ENCODE results near the gene MAGI2.

The MAGI2 gene

GRCh38 chr7:78066599-78066998, 1386.9 kb downstream of the MAGI2 start:
- no peaks in the 10 kb centered on the region for H3K9me3 ChIP-seq (replicated peaks in 1 of 2; ENCODE audit: control insufficient read depth in 2 of 2, insufficient read depth in 1 of 2, low read depth in 1 of 2, low read length in 2 of 2)

GRCh38 chr7:78063758-78064157, 1389.7 kb downstream of the MAGI2 start:
- Histone ChIP-seq H3K14ac (ENCODE audit: low read length) (no peak overlapping the region), H4K8ac (ENCODE audit: low read depth, low read length) (no peak overlapping the region), H3K18ac (ENCODE audit: low read length) (no peak overlapping the region), H3K9me3 (replicated peaks in 1 of 2; ENCODE audit: control insufficient read depth in 2 of 2, insufficient read depth in 1 of 2, low read depth in 1 of 2, low read length in 2 of 2) (no peaks in the 10 kb centered on the region), H3K27me3 (ENCODE audit: control insufficient read depth in 3 of 3, insufficient read depth in 3 of 3, low read depth in 1 of 3, low read length in 3 of 3) (no peaks in the 10 kb centered on the region), H2AK5ac (ENCODE audit: low read depth, low read length) (no peak overlapping the region), H3K4ac (ENCODE audit: low read length) (no peak overlapping the region), H3K79me1 (ENCODE audit: low read depth, low read length) (no peaks in the 10 kb centered on the region), H3K9ac (ENCODE audit: low read depth, low read length, poor library complexity) (no peak overlapping the region), H3K36me3 (replicated peaks in 1 of 2; ENCODE audit: control insufficient read depth in 2 of 2, insufficient read depth in 2 of 2, low read length in 2 of 2) (no peaks in the 10 kb centered on the region), H3K4me1 (ENCODE audit: control insufficient read depth in 2 of 2, insufficient read depth in 1 of 2, low read depth in 1 of 2, low read length in 2 of 2) (no peaks in the 10 kb centered on the region), H2AFZ (ENCODE audit: low read length) (no peak overlapping the region), H3K4me3 (ENCODE audit: low read length in 2 of 2) (no peak overlapping the region), H2BK5ac (ENCODE audit: low read length) (no peak overlapping the region), H3K4me2 (ENCODE audit: insufficient read depth, low read length, poor library complexity, severe bottlenecking) (no peak overlapping the region), H2BK15ac (ENCODE audit: low read length) (no peak overlapping the region), H2BK120ac (ENCODE audit: low read depth, low read length) (no peak overlapping the region), H3K23ac (ENCODE audit: low read depth, low read length, poor library complexity) (no peak overlapping the region), H2BK12ac (ENCODE audit: low read length) (no peak overlapping the region), H4K91ac (ENCODE audit: low read depth, low read length, poor library complexity) (no peak overlapping the region), H3K27ac (replicated peaks; ENCODE audit: low read length) (no peak overlapping the region)
- no peak for DNase-seq (ENCODE audit: low spot score)

More at GRCh38 chr7:78066599-78066998, 1386.9 kb downstream of the MAGI2 start:
- Histone ChIP-seq H3K4me2 (ENCODE audit: insufficient read depth, low read length, poor library complexity, severe bottlenecking) (no peak overlapping the region), H4K8ac (ENCODE audit: low read depth, low read length) (no peak overlapping the region), H3K27ac (replicated peaks; ENCODE audit: low read length) (no peak overlapping the region), H2AK5ac (ENCODE audit: low read depth, low read length) (no peak overlapping the region), H4K91ac (ENCODE audit: low read depth, low read length, poor library complexity) (no peak overlapping the region), H3K36me3 (replicated peaks in 1 of 2; ENCODE audit: control insufficient read depth in 2 of 2, insufficient read depth in 2 of 2, low read length in 2 of 2) (no peaks in the 10 kb centered on the region), H3K18ac (ENCODE audit: low read length) (no peak overlapping the region), H3K14ac (ENCODE audit: low read length) (no peak overlapping the region), H3K23ac (ENCODE audit: low read depth, low read length, poor library complexity) (no peak overlapping the region), H3K79me1 (ENCODE audit: low read depth, low read length) (no peaks in the 10 kb centered on the region), H2BK5ac (ENCODE audit: low read length) (no peak overlapping the region), H2AFZ (ENCODE audit: low read length) (no peak overlapping the region), H3K4me1 (ENCODE audit: control insufficient read depth in 2 of 2, insufficient read depth in 1 of 2, low read depth in 1 of 2, low read length in 2 of 2) (no peaks in the 10 kb centered on the region), H3K27me3 (ENCODE audit: control insufficient read depth in 3 of 3, insufficient read depth in 3 of 3, low read depth in 1 of 3, low read length in 3 of 3) (no peaks in the 10 kb centered on the region), H3K9ac (ENCODE audit: low read depth, low read length, poor library complexity) (no peak overlapping the region), H2BK120ac (ENCODE audit: low read depth, low read length) (no peak overlapping the region), H2BK15ac (ENCODE audit: low read length) (no peak overlapping the region), H2BK12ac (ENCODE audit: low read length) (no peak overlapping the region), H3K4me3 (ENCODE audit: low read length in 2 of 2) (no peak overlapping the region), H3K4ac (ENCODE audit: low read length) (no peak overlapping the region)
- no peak for DNase-seq (ENCODE audit: low spot score)
- no CpG with 5 or more reads among the region's 4 CpGs for WGBS, 2 donors (ENCODE audit: extremely low coverage in 2 of 2, insufficient read length in 2 of 2, insufficient replicate concordance in 1 of 2)

- Histone ChIP-seq H3K9ac (ENCODE audit: low read depth, low read length, poor library complexity) (no peak overlapping the region), H2BK5ac (ENCODE audit: low read length) (no peak overlapping the region), H3K27me3 (ENCODE audit: control insufficient read depth in 3 of 3, insufficient read depth in 3 of 3, low read depth in 1 of 3, low read length in 3 of 3) (no peaks in the 10 kb centered on the region), H3K9me3 (replicated peaks in 1 of 2; ENCODE audit: control insufficient read depth in 2 of 2, insufficient read depth in 1 of 2, low read depth in 1 of 2, low read length in 2 of 2) (no peaks in the 10 kb centered on the region), H3K36me3 (replicated peaks in 1 of 2; ENCODE audit: control insufficient read depth in 2 of 2, insufficient read depth in 2 of 2, low read length in 2 of 2) (no peaks in the 10 kb centered on the region), H3K23ac (ENCODE audit: low read depth, low read length, poor library complexity) (no peak overlapping the region), H4K8ac (ENCODE audit: low read depth, low read length) (no peak overlapping the region), H3K4me1 (ENCODE audit: control insufficient read depth in 2 of 2, insufficient read depth in 1 of 2, low read depth in 1 of 2, low read length in 2 of 2) (no peaks in the 10 kb centered on the region), H3K18ac (ENCODE audit: low read length) (no peak overlapping the region), H3K79me1 (ENCODE audit: low read depth, low read length) (no peaks in the 10 kb centered on the region), H2BK120ac (ENCODE audit: low read depth, low read length) (no peak overlapping the region), H3K27ac (replicated peaks; ENCODE audit: low read length) (no peak overlapping the region), H2BK12ac (ENCODE audit: low read length) (no peak overlapping the region), H3K14ac (ENCODE audit: low read length) (no peak overlapping the region), H3K4ac (ENCODE audit: low read length) (no peak overlapping the region), H4K91ac (ENCODE audit: low read depth, low read length, poor library complexity) (no peak overlapping the region), H2AFZ (ENCODE audit: low read length) (no peak overlapping the region), H3K4me3 (ENCODE audit: low read length in 2 of 2) (no peak overlapping the region), H2AK5ac (ENCODE audit: low read depth, low read length) (no peak overlapping the region), H2BK15ac (ENCODE audit: low read length) (no peak overlapping the region), H3K4me2 (ENCODE audit: insufficient read depth, low read length, poor library complexity, severe bottlenecking) (no peak overlapping the region)
- no peak for DNase-seq (ENCODE audit: low spot score)
- no CpG with 5 or more reads among the region's 3 CpGs for WGBS, 2 donors (ENCODE audit: extremely low coverage in 2 of 2, insufficient read length in 2 of 2, insufficient replicate concordance in 1 of 2)
Observed at GRCh38 chr7:78062214-78062613, 1391.3 kb downstream of the MAGI2 start.

- H3K36me3 ChIP-seq (replicated peaks in 1 of 2; ENCODE audit: control insufficient read depth in 2 of 2, insufficient read depth in 2 of 2, low read length in 2 of 2) = no peaks in the 10 kb centered on the region
- H2AFZ ChIP-seq (ENCODE audit: low read length) = no peak overlapping the region
- H4K8ac ChIP-seq (ENCODE audit: low read depth, low read length) = no peak overlapping the region
- H3K23ac ChIP-seq (ENCODE audit: low read depth, low read length, poor library complexity) = no peak overlapping the region
- H3K4me3 ChIP-seq (ENCODE audit: low read length in 2 of 2) = no peak overlapping the region
- H2BK12ac ChIP-seq (ENCODE audit: low read length) = no peak overlapping the region
- peaks cover 2% of the 10 kb centered on the region in 2 donors for H3K4me1 ChIP-seq (ENCODE audit: control insufficient read depth in 2 of 2, insufficient read depth in 1 of 2, low read depth in 1 of 2, low read length in 2 of 2)
- no peak overlapping the region for H2BK120ac ChIP-seq (ENCODE audit: low read depth, low read length)
- H2AK5ac ChIP-seq (ENCODE audit: low read depth, low read length) = no peak overlapping the region
- no peak overlapping the region for H3K4ac ChIP-seq (ENCODE audit: low read length)
- H4K91ac ChIP-seq (ENCODE audit: low read depth, low read length, poor library complexity) = no peak overlapping the region
- H3K27ac ChIP-seq (replicated peaks; ENCODE audit: low read length) = no peak overlapping the region
- H3K4me2 ChIP-seq (ENCODE audit: insufficient read depth, low read length, poor library complexity, severe bottlenecking) = no peak overlapping the region
- no peak overlapping the region for H3K18ac ChIP-seq (ENCODE audit: low read length)
- H3K14ac ChIP-seq (ENCODE audit: low read length) = no peak overlapping the region
- no peak overlapping the region for H2BK5ac ChIP-seq (ENCODE audit: low read length)
- H3K9ac ChIP-seq (ENCODE audit: low read depth, low read length, poor library complexity) = no peak overlapping the region
- no peaks in the 10 kb centered on the region for H3K27me3 ChIP-seq (ENCODE audit: control insufficient read depth in 3 of 3, insufficient read depth in 3 of 3, low read depth in 1 of 3, low read length in 3 of 3)
- H3K9me3 ChIP-seq (replicated peaks in 1 of 2; ENCODE audit: control insufficient read depth in 2 of 2, insufficient read depth in 1 of 2, low read depth in 1 of 2, low read length in 2 of 2) = no peaks in the 10 kb centered on the region
- DNase-seq (ENCODE audit: low spot score) = no peak
- H2BK15ac ChIP-seq (ENCODE audit: low read length) = no peak overlapping the region
- no peaks in the 10 kb centered on the region for H3K79me1 ChIP-seq (ENCODE audit: low read depth, low read length)
Observed at GRCh38 chr7:78057571-78057970, 1395.9 kb downstream of the MAGI2 start.

Data from neuronal stem cell (in vitro differentiated cells).